ENCODE data around the gene PRAMEF2.
"Not testable (repeated sequence)": the region's sequence is repeated elsewhere in the genome, so short reads cannot be mapped to it uniquely, and the experiment has no call there.

The PRAMEF2 gene

GRCh38 chr1:12856786-12857185, at the start of gene PRAMEF2:
TSS of gene PRAMEF2 (plus strand) at chr1:12857086. CDS start at chr1:12859010, 1,924 bp downstream.
- DNase-seq (ENCODE audit: low read depth in 2 of 2) = not testable (repeated sequence)

- no peak for DNase-seq (ENCODE audit: low read depth in 2 of 2)
Observed at GRCh38 chr1:12809933-12810332, 47.0 kb upstream of the PRAMEF2 start.

- no peak for DNase-seq (ENCODE audit: low read depth in 2 of 2)
Observed at GRCh38 chr1:12810691-12811408, 46.0 kb upstream of the PRAMEF2 start.

GRCh38 chr1:12811409-12811784, 45.5 kb upstream of the PRAMEF2 start:
- DNase-seq (ENCODE audit: low read depth in 2 of 2) = no peak

GRCh38 chr1:12819061-12819460, 37.8 kb upstream of the PRAMEF2 start:
- DNase-seq (ENCODE audit: low read depth in 2 of 2) = not testable (repeated sequence)

GRCh38 chr1:12831310-12831709, 25.6 kb upstream of the PRAMEF2 start, which contains the start of gene PRAMEF11:
TSS of gene PRAMEF11 (minus strand) at chr1:12831410. CDS start at chr1:12828789, 2,621 bp downstream.
- DNase-seq (ENCODE audit: low read depth in 2 of 2) = not testable (repeated sequence)

GRCh38 chr1:12833251-12833650, 23.6 kb upstream of the PRAMEF2 start:
- not testable (repeated sequence) for DNase-seq (ENCODE audit: low read depth in 2 of 2)

- DNase-seq (ENCODE audit: low read depth in 2 of 2) = not testable (repeated sequence)
Observed at GRCh38 chr1:12848620-12849019, 8.3 kb upstream of the PRAMEF2 start, which contains the start of gene HNRNPCL1. TSS of gene HNRNPCL1 (minus strand) at chr1:12848720. CDS start at chr1:12848289, 431 bp downstream.

- no peak for DNase-seq (ENCODE audit: low read depth in 2 of 2)
Observed at GRCh38 chr1:12851779-12852178, 5.1 kb upstream of the PRAMEF2 start.

GRCh38 chr1:12863131-12863880, 6.4 kb downstream of the PRAMEF2 start:
- DNase-seq (ENCODE audit: low read depth in 2 of 2) = not testable (repeated sequence)

GRCh38 chr1:12878453-12878852, 21.6 kb downstream of the PRAMEF2 start:
- not testable (repeated sequence) for DNase-seq (ENCODE audit: low read depth in 2 of 2)

GRCh38 chr1:12886101-12886500, 29.2 kb downstream of the PRAMEF2 start, which contains the start of gene PRAMEF4:
TSS of gene PRAMEF4 (minus strand) at chr1:12886201. CDS start at chr1:12883394, 2,807 bp downstream.
- not testable (repeated sequence) for DNase-seq (ENCODE audit: low read depth in 2 of 2)

GRCh38 chr1:12898170-12898569, 41.3 kb downstream of the PRAMEF2 start, which contains the start of gene PRAMEF10:
TSS of gene PRAMEF10 (minus strand) at chr1:12898270. CDS start at chr1:12895847, 2,423 bp downstream.
- DNase-seq (ENCODE audit: low read depth in 2 of 2) = not testable (repeated sequence)

- not testable (repeated sequence) for DNase-seq (ENCODE audit: low read depth in 2 of 2)
Observed at GRCh38 chr1:12899186-12899585, 42.3 kb downstream of the PRAMEF2 start.

- DNase-seq (ENCODE audit: low read depth in 2 of 2) = not testable (repeated sequence)
Observed at GRCh38 chr1:12903793-12904572, 47.1 kb downstream of the PRAMEF2 start.
